RKO (cell line): Measurements from ENCODE around the gene ARL4A.

Source experiments
- DNase-seq: peaks from one replicate; pipeline ENCODE4 v3.0.0-alpha.2; 2016; ENCODE audit warnings: low spot score

Gene ARL4A

DNA sequence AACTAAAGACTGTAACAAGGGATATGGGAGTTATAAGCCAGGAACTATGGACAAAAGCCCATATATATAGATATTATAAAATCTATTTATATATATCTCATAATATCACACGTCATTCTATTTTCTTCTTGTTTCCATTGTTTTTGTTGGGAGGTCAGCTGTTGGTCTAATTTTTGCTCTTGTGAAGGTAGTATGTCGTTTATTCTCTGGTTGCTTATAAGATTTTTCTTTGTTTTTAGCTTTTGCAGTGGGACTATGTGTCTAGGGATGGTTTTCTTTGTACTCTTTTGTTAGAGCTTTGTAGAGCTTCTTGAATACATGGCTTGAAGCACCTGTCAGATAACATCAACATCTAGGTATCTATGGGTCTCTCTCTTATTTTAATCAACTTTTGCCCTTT is 14.0 kb downstream of the ARL4A start:
- DNase-seq, result no peak

DNA sequence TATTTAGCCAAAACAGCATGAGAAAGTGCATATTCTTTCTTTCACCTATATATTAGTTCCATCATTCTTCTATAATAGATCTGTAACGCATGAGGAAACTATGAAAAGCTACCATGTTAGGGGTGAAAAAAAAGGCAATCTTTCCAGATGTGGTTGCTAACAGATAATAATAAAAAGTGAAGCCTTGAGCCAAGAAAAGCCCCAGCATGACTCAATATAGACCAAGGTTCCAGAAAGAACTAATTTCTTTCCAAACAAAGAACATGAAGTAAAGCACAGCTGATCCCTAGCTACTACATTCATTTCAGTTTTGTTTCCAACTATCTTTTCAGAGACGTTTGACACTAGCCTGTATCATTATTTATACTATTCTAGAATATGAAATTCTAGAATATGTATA is 16.4 kb downstream of the ARL4A start:
- no peak for DNase-seq

DNA sequence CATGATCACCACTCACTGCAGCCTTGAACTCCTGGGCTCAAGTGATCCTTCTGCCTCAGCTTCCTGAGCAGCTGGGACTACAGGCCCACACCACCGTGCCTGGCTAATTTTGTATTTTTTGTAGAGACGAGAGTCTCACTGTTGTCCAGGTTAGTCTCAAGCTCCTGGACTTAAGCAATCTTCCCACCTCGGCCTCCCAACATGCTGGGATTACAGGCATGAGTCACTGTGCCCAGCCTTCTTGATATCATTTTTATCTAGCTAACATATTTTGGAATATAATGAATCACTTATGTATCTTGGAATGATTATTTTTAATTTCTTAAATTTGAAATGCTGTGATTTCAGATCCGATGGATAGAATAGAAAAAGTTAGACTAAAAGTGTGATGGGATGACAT is 18.4 kb downstream of the ARL4A start:
- no peak for DNase-seq

DNA sequence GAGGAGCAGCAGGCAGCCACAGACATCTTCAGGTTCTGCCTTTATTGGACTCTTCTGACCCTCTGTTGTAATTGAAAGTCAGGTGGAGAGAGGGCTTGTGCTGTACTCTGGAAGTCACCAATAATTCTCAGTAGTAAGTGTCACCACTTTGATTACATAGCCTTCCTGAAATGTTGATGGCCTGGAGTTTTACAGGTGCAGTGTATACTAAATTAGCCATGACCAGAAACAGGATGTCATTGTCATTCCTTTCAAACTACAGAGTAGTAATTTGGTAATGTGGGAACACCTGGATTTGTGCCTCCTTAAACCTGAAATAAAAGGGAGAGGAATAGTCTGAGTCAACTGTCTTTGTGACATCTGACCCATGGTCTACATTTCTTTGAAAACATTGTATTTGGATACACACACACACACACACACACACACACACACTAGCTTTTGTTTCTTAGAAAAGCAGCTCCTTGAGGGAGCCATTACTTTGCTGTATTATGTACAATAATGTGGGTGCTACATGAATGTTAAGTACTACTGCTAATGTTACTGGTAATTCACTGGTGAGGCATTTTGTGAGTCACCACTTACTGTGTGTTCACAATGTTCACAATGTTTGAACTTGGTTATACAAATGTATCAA is 19.6 kb downstream of the ARL4A start:
- DNase-seq, result peak; percentile 36

DNA sequence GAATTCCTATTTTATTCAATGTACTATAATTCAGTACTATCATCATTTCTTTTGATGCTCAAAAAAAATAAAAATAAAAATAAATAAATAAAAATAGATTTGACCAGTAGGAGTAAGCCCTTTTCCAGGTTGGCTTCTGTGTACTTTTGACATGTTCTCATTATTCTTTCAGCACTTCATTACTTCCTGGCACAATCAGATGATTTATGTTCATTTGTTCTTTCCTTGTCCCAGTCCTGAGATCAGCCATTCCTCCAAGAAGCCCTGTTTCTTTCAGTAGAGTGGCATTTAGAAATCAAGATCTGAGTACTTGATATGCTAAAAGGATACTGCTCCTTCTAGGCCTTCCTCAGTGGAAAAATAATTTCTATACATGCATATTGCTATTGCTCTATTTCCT is 20.9 kb downstream of the ARL4A start:
- no peak for DNase-seq

DNA sequence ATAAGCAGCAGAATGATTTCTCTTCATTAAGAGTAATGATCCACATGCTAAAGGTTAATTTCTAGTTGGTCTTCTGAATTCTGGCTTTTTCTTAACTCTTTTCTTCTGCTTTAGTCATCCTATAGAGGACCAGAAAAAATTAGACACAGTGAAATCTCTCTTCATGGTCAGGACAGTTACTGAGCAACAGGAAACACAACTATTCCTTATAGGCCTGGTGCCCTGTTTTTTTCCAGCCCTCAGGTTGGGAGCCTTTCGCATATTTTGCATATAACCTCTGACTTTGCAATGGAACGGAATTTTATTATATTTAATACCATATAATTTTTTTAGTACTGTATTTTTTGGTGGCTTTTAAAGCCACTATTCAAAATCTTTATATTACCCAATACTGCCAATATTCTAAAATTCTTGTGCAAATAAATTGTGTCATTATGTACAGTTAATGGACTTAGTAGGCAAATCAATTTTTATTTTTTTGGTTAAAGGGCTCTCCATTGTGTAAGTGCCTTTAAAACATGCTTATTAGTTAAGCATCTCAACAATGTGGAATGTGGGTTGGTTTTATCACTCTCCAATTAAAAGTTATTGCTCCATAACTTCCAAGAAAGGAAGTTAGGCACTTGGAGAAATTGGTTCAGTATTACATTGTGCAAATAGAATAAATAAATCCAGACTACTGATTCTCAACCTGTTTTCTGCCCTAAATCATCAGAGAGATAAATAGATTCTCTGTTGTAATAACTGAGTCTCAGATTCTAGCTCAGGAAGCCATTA is 22.5 kb downstream of the ARL4A start:
- no peak for DNase-seq

DNA sequence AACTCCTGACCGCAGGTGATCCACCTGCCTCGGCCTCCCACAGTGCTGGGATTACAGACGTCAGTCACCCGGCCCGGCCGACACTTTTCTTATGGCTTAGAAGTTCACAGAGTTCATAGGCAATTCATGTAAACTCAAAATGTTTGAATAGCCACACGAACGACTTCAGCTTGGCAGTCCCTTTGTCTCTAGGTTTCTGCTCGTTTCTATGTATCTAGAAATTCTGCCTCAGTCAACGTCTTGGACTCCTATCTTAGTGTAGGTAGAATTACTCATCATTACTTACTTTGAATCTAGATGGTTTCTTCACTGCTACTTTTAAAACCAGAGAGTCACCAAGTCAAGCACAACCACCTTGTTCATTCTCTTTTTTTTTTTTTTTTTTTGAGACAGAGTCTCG is 23.7 kb downstream of the ARL4A start:
- no peak for DNase-seq

DNA sequence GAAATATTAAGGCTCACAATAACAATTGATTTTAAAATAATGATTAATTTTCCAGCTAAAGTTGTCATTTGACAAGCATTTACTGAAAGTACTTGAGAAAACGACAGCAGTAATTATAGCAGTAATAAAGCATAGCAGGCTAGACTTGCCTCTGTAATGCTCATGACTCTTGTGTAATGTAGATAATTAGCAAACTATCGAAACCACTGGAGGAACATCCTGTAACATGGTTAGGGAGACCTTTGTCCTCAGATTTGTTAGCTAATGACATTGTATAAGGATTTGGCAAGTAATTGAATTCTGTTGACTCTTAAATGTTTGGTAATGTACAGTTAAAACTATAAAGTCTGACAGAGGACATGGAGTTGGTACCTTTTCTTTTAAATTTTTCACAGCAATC is 24.8 kb downstream of the ARL4A start:
- DNase-seq, result no peak

DNA sequence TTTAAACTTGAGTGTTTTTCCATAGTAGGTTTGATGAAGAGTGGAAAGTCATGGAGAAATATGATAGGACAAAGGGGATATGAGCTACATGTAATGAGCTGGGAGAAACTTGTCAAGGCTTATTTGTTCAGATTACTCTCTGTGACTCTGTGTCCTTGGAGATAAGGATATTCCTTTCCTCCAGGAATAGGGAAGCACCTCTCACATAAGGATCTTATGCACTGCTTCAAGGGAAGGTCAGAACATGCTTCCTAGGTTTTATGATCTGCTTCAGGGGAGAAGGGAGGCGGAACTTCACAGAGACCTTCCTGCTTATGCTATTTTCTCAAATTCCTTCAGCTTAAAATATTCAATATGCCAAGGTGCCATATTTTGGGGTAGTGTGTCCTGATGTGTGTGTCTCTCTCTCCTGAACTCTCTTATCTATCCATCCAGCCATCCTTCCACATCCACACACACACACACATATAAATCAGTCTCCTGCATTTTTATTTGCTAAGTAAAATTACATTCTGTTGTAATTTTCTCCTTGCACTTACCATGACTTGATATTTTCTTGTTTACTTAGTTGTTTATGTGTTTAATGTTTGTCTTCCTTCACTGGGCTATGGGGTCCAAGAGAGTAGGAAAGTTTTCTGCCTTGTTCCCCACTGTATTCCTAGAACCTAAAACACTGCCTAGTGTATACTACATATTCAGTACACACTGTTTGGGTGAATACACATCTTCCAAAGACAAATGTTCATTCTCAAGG is 26.4 kb downstream of the ARL4A start:
- DNase-seq, result no peak

DNA sequence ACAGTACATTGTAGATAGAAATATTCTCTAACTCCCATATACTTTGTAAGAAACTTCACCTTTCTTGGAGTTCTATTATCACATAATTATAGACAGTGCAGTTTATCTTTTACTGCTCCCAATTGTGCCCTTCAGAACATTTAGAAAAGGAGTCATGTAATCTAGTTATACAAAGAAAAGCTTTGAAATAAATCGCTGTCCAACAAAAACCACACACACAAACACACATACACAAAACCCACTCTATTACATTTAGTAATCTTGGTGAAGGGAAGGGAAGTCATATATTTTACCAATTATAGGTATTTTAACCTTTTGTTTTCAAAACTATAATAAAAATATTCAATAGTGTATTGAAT is 26.9 kb downstream of the ARL4A start:
- DNase-seq, result no peak

DNA sequence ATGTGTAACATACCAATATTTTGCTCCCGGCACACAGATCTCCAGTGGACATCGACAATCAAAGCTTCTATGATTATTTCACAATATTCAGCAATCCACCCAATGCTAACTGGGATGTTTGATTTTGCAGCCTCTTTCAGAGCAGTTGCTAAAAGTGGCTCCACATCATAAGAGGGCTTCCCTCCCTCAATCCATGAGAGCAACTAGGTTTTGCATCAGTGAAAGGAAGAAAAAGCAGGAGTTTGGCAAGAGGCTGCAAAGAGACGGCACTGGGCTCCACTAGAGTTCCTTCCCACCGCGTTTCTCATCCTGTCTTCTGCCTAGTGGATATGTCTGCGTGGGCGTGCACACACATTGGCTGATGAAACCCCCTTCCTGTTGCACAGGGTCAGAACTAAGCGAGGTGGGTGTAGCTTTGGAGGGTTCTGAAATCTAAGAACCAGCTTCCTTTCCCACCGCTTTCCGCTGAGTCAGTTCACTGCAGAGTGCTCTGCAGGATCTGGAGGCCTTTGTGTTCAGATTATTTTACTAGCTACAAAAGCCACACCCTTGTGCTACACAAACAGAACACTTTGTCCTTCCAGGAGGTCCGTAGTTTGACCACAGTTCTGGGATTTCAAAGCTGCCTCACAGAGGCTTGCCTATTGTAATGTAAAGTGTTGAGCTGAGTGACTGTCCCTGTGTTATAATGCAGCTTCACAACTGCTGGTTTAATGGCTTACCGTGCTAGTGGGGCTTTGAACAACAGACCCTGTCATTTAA is 28.1 kb downstream of the ARL4A start:
- no peak for DNase-seq

DNA sequence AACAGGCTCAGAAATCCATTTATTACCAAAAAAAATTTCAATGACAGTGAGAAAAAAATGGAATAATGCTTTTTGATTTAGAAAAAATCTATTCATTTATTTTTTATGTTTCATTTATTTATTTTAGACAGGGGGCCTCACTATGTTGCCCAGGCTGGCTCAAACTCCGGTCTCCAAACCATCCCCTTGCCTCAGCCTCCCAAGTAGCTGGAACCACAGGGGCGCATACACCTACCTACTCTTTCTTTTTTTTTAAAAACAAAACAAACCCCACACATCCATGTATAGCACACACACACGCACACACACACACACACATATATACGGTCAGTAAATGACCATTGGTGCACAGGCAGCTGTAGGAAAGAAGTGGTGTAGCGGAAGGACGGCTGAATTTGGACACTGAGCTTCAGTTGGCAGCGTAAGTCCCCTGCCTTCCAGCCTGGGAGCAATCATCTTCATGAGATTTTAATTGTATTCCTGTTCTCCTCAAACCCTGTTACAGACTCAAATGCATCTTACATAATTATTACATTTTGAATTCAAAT is 28.8 kb downstream of the ARL4A start:
- no peak for DNase-seq

DNA sequence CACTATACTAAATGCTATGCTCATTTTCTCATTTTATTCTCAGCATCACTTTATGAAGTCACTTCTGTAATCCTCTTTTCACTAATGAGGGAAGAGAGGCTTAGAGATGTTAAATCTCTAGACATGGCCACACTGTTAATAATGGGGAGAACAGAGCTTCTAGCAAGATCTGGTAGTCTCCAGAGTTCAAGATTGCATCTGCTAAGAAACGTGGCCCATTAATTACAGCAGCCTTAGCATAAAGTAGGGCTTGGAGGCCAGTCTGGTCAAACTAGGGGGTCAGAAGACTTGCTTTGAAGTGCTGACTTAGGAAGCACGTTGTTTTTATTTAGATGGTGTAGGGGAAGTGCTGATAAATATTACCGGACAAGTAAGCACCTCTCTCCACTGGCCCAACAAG is 29.3 kb downstream of the ARL4A start:
- DNase-seq, result no peak

DNA sequence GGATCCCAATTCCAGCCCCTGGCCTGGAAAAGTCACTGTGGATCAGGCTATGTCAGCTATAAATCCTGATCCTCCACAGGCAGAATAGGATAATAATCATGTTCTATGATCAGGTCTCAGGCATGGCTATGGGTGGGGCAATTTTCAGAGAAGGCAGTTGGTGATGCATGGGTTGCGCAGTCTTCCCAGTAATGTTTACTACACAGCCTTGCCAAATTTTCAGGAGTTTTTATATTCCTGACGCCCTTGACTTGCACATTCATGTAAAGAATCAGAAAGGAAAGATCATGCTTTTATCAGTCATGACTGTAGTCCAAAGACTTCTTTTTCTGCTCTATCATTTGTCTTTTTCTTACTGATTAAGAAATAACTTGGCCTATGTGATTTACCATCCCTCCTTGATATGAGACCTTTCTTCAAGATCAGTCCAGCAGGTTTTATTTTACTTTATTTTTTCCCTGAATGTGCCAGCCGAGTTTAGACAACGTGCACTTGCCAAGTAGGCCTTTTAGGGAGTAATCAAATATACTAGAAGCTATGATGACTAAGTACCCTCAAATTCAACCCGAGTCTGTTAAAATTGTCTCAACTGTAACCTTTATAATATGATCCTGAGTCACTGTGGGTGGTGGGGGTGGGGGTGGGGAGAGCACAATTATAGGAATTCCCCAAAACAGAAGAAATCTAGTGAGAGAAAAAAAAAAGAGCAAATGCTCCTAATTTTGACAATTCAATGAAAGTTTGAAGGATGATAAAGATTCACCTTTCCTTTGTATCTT is 31.9 kb downstream of the ARL4A start:
- DNase-seq, result peak; percentile 10

DNA sequence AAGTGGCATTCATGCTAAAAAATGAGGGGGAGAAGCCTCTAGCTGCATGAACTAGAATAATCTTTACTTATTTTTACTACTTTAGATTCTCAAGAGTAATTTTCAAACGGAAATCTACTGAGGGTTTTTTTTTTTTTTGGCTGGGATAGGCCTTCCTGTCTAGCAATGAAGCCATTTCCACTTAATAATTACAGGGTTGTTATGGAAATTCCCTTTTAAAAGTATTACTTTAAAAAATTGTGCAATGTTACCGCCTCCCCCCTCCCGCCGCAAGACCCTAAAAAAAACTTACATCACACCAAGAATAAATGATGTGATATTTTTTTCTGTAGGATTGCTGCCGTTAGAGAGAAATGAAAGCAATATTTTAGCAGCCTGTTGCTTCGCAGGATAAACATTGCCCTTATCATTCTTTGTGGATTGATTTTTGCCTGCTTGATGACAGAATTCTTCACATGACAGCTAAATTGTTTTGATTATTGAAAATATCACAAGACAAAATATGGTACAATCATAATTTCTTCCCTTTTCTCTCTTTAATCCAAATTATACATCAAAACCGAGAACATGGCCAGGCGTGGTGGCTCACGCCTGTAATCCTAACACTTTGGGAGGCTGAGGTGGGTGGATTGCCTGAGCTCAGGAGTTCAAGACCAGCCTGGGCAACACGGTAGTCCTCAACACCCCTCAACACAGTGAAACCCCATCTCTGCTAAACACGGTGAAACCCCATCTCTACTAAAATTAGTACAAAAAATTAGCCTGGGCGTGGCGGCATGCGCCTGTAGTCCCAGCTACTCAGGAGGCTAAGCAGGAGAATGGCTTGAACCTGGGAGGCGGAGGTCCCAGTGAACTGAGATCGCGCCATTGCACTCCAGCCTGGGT is 32.8 kb downstream of the ARL4A start:
- DNase-seq, result no peak

DNA sequence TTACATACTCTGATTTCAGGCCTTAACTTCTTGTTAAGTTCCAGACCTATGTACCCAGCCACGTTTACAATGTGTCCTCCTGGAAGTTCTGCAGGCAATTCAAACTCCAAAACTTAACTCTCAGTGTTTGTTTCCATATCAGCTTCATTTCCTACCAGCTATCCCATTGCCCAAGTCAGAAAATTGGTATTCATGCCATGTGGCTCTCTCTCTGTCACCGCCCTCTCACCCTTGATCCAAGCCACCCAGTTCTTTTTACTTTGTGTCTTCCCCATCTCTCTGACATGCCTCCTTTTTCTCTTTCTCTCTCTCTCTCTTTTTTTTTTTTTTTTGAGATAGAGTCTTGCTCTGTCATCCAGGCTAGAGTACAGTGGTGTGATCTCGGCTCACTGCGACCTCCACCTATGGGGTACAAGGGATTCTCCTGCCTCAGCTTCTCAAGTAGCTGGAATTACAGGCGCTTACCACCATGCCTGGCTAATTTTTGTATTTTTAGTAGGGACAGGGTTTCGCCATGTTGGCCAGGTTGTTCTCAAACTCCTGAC is 33.9 kb downstream of the ARL4A start:
- no peak for DNase-seq

DNA sequence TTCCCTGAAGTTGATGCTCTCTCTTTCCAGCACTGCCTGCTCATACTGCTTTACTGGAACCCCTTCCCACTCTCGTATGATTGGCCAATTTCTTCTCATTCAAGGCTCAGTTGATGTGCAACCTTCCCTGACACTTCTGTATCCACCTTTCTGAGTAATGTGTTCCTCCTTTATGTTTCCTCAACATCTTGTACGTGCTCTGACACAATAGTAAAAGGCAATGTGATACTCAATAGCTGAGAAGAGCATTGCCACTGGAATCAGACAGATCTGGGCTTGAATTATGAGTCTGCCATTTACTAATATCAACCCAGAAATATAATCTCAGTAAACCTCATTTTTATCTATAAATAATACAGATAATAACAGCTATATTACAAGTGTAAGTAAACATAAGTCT is 34.7 kb downstream of the ARL4A start:
- DNase-seq, result no peak

DNA sequence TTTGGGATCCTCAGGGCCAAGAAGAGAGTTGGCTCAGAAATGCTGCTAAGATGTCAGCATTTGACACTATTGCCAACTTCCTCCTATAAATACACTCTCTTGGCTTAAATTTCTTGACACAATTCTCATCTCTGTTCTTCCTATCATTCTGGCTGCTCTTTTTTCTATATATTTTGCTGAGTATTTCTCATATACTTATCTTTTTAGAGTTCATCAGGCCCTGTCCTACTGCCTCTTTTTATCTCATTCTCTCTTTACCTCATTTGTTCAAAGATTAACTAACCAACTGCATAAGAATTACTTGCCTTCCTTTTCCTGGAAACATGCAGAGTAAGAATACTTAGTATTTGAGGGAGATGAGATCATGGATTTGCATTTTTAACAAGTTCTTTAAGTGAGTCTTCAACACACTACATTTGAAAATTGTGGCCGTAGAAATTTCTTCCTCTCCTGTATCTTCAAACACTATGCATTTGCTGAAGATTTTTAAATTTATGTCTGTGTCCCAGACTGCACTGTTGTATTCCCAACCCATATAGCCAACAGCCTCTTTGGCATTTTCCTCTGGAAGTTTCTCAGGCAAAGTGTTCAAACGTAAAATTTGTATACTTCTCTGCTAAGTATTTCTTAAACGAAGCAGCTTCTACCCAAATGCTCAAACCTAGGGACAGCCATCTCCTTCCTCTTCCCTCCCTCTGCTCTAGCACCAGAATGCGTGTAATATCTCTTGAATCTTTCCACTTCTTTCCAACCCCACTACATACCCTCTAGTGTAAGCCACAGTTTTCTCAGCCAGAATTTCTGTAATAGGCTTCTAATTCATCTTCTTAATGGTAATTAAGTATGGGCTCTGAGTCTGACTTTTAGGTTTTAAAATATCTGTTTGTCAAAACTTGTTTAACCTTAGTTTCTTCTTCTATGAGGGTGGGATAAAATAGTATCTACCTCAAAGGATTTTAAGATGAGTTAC is 35.5 kb downstream of the ARL4A start:
- no peak for DNase-seq
